ENCODE measurements around the gene EMP1. TPM values are rescaled to one million over a fixed set of nuclear protein-coding genes. Genes with fewer than 3 reads are reported as not detected.

Gene EMP1
- polyA plus RNA-seq, 6 donors from 2014 or later: 0.96 TPM; not detected in 5

- Mint-ChIP-seq H3K27me3 (no peaks in the 10 kb centered on the region), H3K27ac (no peak overlapping the region), H3K4me3 (no peak overlapping the region), H3K36me3 (peaks cover 5 to 12% of the 10 kb centered on the region in 2 donors), H3K9me3 (peaks cover 0 to 9% (median 5%) of the 10 kb centered on the region in 7 donors), H3K4me1 (peaks cover 0 to 13% (median 0%) of the 10 kb centered on the region in 3 donors)
- DNase-seq (no peak), ATAC-seq (ENCODE audit: low read depth in 2 of 2) (no peak)
These were observed 32.5 kb upstream of the EMP1 start for GRCh38 chr12:13163868-13164635.

GRCh38 chr12:13164921-13165616, 31.5 kb upstream of the EMP1 start:
- H3K4me3 Mint-ChIP-seq: peak overlapping the region in 1 of 8 donors; percentile 12
- ATAC-seq (ENCODE audit: low read depth in 2 of 2): no peak
- peaks cover 0 to 13% (median 0%) of the 10 kb centered on the region in 3 donors for H3K4me1 Mint-ChIP-seq
- H3K27ac Mint-ChIP-seq: no peak overlapping the region
- peaks cover 0 to 9% (median 5%) of the 10 kb centered on the region in 7 donors for H3K9me3 Mint-ChIP-seq
- DNase-seq: no peak
- H3K36me3 Mint-ChIP-seq: peaks cover 5 to 12% of the 10 kb centered on the region in 2 donors
- H3K27me3 Mint-ChIP-seq: peaks cover 0 to 10% (median 4%) of the 10 kb centered on the region in 3 donors

GRCh38 chr12:13165617-13166041, 30.9 kb upstream of the EMP1 start:
- DNase-seq (peak; percentile 9), ATAC-seq (ENCODE audit: low read depth in 2 of 2) (peak; percentile 61 to 71)
- Mint-ChIP-seq H3K9me3 (peaks cover 0 to 9% (median 5%) of the 10 kb centered on the region in 7 donors), H3K4me3 (no peak overlapping the region), H3K36me3 (peaks cover 5 to 12% of the 10 kb centered on the region in 2 donors), H3K27me3 (peaks cover 3 to 15% (median 4%) of the 10 kb centered on the region in 3 donors), H3K27ac (no peak overlapping the region), H3K4me1 (peaks cover 0 to 13% (median 0%) of the 10 kb centered on the region in 3 donors)

GRCh38 chr12:13167226-13167625, 29.3 kb upstream of the EMP1 start:
- Mint-ChIP-seq H3K27me3 (peaks cover 4 to 31% (median 8%) of the 10 kb centered on the region in 3 donors), H3K36me3 (peaks cover 5 to 12% of the 10 kb centered on the region in 2 donors), H3K9me3 (peaks cover 0 to 9% (median 5%) of the 10 kb centered on the region in 7 donors), H3K4me3 (no peak overlapping the region), H3K27ac (no peak overlapping the region), H3K4me1 (peaks cover 0 to 13% (median 0%) of the 10 kb centered on the region in 3 donors)
- DNase-seq: no peak
- no peak for ATAC-seq (ENCODE audit: low read depth in 2 of 2)

GRCh38 chr12:13167906-13168305, 28.6 kb upstream of the EMP1 start:
- peaks cover 0 to 9% (median 5%) of the 10 kb centered on the region in 7 donors for H3K9me3 Mint-ChIP-seq
- no peak for ATAC-seq (ENCODE audit: low read depth in 2 of 2)
- peaks cover 4 to 35% (median 8%) of the 10 kb centered on the region in 3 donors for H3K27me3 Mint-ChIP-seq
- peaks cover 5 to 12% of the 10 kb centered on the region in 2 donors for H3K36me3 Mint-ChIP-seq
- H3K4me3 Mint-ChIP-seq: no peak overlapping the region
- H3K4me1 Mint-ChIP-seq: peaks cover under 1 to 17% (median 3%) of the 10 kb centered on the region in 3 donors
- H3K27ac Mint-ChIP-seq: no peak overlapping the region
- DNase-seq: no peak

GRCh38 chr12:13169272-13169671, 27.3 kb upstream of the EMP1 start:
- no peak for DNase-seq
- H3K36me3 Mint-ChIP-seq: peaks cover 5 to 12% of the 10 kb centered on the region in 2 donors
- peak overlapping the region in 2 of 6 donors; percentile 18 to 75 for H3K27ac Mint-ChIP-seq
- no peak for ATAC-seq (ENCODE audit: low read depth in 2 of 2)
- peaks cover 4 to 38% (median 8%) of the 10 kb centered on the region in 3 donors for H3K27me3 Mint-ChIP-seq
- no peak overlapping the region for H3K4me3 Mint-ChIP-seq
- H3K9me3 Mint-ChIP-seq: peaks cover 0 to 9% (median 5%) of the 10 kb centered on the region in 7 donors
- peaks cover 9 to 26% (median 14%) of the 10 kb centered on the region in 3 donors for H3K4me1 Mint-ChIP-seq

- Mint-ChIP-seq H3K36me3 (peaks cover 5 to 12% of the 10 kb centered on the region in 2 donors), H3K9me3 (peaks cover 0 to 9% (median 5%) of the 10 kb centered on the region in 7 donors), H3K27ac (no peak overlapping the region), H3K27me3 (peaks cover 4 to 38% (median 13%) of the 10 kb centered on the region in 3 donors), H3K4me3 (no peak overlapping the region), H3K4me1 (peaks cover 9 to 14% (median 13%) of the 10 kb centered on the region in 3 donors)
- ATAC-seq (ENCODE audit: low read depth in 2 of 2): no peak
- no peak for DNase-seq
These were observed 25.5 kb upstream of the EMP1 start for GRCh38 chr12:13170892-13171490.

GRCh38 chr12:13171921-13172859, 24.3 kb upstream of the EMP1 start:
- no peak overlapping the region for H3K4me3 Mint-ChIP-seq
- no peak for DNase-seq
- peaks cover 5 to 12% of the 10 kb centered on the region in 2 donors for H3K36me3 Mint-ChIP-seq
- peaks cover 0 to 9% (median 5%) of the 10 kb centered on the region in 7 donors for H3K9me3 Mint-ChIP-seq
- H3K27ac Mint-ChIP-seq: no peak overlapping the region
- peaks cover 10 to 38% (median 20%) of the 10 kb centered on the region in 3 donors for H3K27me3 Mint-ChIP-seq
- ATAC-seq (ENCODE audit: low read depth in 2 of 2): no peak
- H3K4me1 Mint-ChIP-seq: peaks cover 9 to 14% (median 13%) of the 10 kb centered on the region in 3 donors

- Mint-ChIP-seq H3K27me3 (peaks cover 13 to 49% (median 29%) of the 10 kb centered on the region in 3 donors), H3K27ac (peak overlapping the region in 2 of 6 donors; percentile 2), H3K36me3 (peaks cover 0 to 2% of the 10 kb centered on the region in 2 donors), H3K4me3 (peak overlapping the region in 1 of 8 donors; percentile 10), H3K9me3 (peaks cover 0 to under 1% (median 0%) of the 10 kb centered on the region in 7 donors), H3K4me1 (peaks cover 9 to 14% (median 13%) of the 10 kb centered on the region in 3 donors)
- DNase-seq: peak; percentile 6
- ATAC-seq (ENCODE audit: low read depth in 2 of 2): peak; percentile 79 to 81
These were observed 23.3 kb upstream of the EMP1 start for GRCh38 chr12:13173012-13173932.

GRCh38 chr12:13175499-13175898, 21.0 kb upstream of the EMP1 start:
- Mint-ChIP-seq H3K9me3 (no peaks in the 10 kb centered on the region), H3K27ac (no peak overlapping the region), H3K27me3 (peaks cover 15 to 49% (median 42%) of the 10 kb centered on the region in 3 donors), H3K4me3 (no peak overlapping the region), H3K4me1 (peaks cover 21 to 27% (median 24%) of the 10 kb centered on the region in 3 donors), H3K36me3 (no peaks in the 10 kb centered on the region)
- ATAC-seq (ENCODE audit: low read depth in 2 of 2) (no peak), DNase-seq (no peak)

- no peak overlapping the region for H3K27ac Mint-ChIP-seq
- DNase-seq: no peak
- no peak overlapping the region for H3K4me3 Mint-ChIP-seq
- H3K4me1 Mint-ChIP-seq: peaks cover 21 to 27% (median 24%) of the 10 kb centered on the region in 3 donors
- H3K9me3 Mint-ChIP-seq: no peaks in the 10 kb centered on the region
- H3K36me3 Mint-ChIP-seq: no peaks in the 10 kb centered on the region
- H3K27me3 Mint-ChIP-seq: peaks cover 15 to 42% (median 35%) of the 10 kb centered on the region in 3 donors
- no peak for ATAC-seq (ENCODE audit: low read depth in 2 of 2)
These were observed 20.3 kb upstream of the EMP1 start for GRCh38 chr12:13176256-13176655.
